ENCODE measurements around the gene DIP2A.
"Not testable (repeated sequence)": the region's sequence is repeated elsewhere in the genome, so short reads cannot be mapped to it uniquely, and the experiment has no call there.

Gene DIP2A

DNA sequence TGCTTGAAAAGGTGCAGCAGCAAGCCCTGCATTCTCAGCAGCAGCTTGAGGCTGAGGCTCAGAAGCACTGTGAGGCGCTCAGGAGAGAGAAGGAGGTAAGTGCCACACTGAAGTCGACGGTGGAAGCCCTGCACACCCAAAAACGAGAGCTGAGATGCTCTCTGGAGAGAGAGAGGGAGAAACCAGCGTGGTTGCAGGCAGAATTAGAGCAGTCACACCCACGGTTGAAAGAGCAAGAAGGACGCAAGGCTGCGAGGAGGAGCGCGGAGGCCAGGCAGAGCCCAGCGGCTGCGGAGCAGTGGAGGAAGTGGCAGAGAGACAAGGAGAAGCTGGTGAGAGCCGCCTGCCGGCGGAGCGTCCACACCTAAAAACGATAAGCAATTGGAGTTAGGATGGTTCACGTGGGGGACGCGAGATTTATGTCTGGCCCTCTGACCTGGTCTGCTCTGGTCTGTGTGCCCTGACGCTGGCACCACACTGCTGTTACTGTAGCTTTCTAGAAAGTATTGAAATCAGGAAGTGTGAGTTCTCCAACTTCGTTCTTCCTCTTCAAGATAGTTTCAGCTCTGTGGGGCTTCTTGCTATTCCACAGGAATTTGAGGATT, 26.7 kb upstream of the DIP2A start:
- H3K4me3 ChIP-seq (ENCODE audit: low read depth, low read length) = no peak overlapping the region
- no peak for DNase-seq (ENCODE audit: low read depth)
- TF ChIP-seq, protein P1, sequence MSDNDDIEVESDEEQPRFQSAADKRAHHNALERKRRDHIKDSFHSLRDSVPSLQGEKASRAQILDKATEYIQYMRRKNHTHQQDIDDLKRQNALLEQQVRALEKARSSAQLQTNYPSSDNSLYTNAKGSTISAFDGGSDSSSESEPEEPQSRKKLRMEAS (IDR thresholded peaks at IDR 0.05; ENCODE audit: low read depth, low read length) = no peak
- TF ChIP-seq, protein P2, sequence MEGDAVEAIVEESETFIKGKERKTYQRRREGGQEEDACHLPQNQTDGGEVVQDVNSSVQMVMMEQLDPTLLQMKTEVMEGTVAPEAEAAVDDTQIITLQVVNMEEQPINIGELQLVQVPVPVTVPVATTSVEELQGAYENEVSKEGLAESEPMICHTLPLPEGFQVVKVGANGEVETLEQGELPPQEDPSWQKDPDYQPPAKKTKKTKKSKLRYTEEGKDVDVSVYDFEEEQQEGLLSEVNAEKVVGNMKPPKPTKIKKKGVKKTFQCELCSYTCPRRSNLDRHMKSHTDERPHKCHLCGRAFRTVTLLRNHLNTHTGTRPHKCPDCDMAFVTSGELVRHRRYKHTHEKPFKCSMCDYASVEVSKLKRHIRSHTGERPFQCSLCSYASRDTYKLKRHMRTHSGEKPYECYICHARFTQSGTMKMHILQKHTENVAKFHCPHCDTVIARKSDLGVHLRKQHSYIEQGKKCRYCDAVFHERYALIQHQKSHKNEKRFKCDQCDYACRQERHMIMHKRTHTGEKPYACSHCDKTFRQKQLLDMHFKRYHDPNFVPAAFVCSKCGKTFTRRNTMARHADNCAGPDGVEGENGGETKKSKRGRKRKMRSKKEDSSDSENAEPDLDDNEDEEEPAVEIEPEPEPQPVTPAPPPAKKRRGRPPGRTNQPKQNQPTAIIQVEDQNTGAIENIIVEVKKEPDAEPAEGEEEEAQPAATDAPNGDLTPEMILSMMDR (IDR thresholded peaks at IDR 0.05; ENCODE audit: low read depth, low read length) = no peak
- no peak for TF ChIP-seq MYC (IDR thresholded peaks at IDR 0.05; ENCODE audit: low read depth, low read length)
- no peak for TF ChIP-seq POLR2A (IDR thresholded peaks at IDR 0.05; ENCODE audit: extremely low read depth, insufficient read length)

DNA sequence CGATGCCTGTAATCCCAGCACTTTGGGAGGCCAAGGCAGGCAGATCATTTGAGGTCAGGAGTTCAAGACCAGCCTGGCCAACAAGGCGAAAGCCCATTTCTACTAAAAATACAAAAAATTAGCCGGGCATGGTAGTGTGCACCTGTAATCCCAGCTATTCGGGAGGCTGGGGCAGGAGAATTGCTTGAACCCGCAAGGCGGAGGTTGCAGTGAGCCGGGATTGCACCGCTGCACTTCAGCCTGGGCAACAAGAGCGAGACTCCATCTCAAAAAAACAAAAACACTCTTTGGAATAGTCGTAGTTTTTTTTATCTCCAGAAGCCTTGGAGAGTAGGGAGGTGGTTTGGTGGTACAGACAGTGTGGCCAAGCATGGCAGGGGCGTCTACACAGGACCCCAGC, 25.6 kb upstream of the DIP2A start:
- not testable (repeated sequence) for H3K4me3 ChIP-seq (ENCODE audit: low read depth, low read length); DNase-seq (ENCODE audit: low read depth)

DNA sequence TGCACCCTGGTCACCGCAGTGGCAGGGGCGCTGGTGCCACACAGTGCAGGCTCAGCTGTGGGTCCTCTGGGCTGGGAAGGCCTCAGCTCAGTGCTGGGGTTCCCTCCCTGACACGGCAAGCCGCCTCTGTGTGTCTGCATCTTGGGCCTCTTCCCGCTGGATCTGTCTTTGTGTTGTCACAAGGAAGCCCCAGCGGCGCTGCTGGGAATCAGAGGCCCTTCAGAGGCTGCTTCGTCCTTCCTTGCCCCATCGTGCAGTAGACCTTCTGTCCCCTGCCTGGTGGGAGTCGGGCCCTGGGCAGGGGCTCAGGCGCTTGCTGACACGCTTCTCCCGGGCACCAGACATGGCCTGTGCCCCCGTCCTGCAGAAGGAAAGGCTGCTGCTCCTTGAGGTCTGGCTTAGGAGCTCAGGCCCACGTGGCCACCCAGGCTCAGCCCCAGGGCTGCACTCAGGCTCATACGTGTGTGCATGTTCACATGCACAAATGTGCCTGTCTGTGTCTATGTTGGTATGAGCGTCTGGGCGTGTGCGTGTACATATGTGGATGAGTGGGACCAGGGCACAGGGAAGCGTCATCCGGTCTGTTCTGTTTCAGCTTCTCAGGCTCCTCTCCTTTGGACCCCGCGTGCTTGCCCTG, 24.3 kb upstream of the DIP2A start:
- no peak for TF ChIP-seq POLR2A (IDR thresholded peaks at IDR 0.05; ENCODE audit: extremely low read depth, insufficient read length)
- TF ChIP-seq, protein P2 (IDR thresholded peaks at IDR 0.05; ENCODE audit: low read depth, low read length) = no peak
- TF ChIP-seq, protein P1 (IDR thresholded peaks at IDR 0.05; ENCODE audit: low read depth, low read length) = no peak
- no peak for TF ChIP-seq MYC (IDR thresholded peaks at IDR 0.05; ENCODE audit: low read depth, low read length)
- H3K4me3 ChIP-seq (ENCODE audit: low read depth, low read length) = no peak overlapping the region
- DNase-seq (ENCODE audit: low read depth) = no peak

DNA sequence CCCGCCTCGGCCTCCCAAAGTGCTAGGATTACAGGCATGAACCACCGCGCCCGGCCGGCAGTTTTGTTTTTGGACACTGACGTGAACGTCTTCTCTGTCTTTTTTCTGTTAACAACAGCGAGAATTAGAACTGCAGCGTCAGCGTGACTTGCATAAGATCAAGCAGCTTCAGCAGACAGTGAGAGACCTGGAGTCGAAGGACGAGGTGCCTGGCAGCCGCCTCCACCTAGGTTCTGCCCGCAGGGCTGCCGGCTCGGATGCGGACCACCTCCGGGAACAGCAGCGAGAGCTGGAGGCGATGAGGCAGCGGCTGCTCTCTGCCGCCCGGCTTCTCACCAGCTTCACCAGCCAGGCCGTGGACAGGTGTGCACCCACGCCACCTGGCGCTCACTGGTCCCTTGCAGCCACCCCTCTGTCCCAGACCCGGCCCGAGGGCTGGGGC, 22.9 kb upstream of the DIP2A start:
- DNase-seq (ENCODE audit: low read depth) = no peak
- TF ChIP-seq, protein P1 (IDR thresholded peaks at IDR 0.05; ENCODE audit: low read depth, low read length) = no peak
- TF ChIP-seq, protein P2 (IDR thresholded peaks at IDR 0.05; ENCODE audit: low read depth, low read length) = no peak
- no peak for TF ChIP-seq POLR2A (IDR thresholded peaks at IDR 0.05; ENCODE audit: extremely low read depth, insufficient read length)
- H3K4me3 ChIP-seq (ENCODE audit: low read depth, low read length) = no peak overlapping the region

DNA sequence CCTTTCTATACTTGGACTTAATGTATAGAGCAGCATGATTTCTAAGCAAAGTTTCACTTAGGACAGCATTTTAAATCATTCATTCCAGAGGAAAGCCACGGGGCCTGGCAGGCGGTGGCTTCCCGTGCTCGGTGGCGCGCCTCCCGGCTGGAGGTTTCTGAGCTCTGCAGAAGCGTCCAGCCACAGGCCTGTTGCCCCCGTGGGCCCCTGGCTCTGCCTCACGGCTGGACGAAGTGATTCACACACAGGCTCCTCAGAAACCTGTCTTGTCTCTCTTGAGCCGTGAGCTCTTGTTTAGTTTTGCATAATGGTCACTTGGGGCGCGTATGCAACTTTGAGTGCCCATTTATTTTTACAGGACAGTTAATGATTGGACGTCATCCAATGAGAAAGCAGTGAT, 22.1 kb upstream of the DIP2A start:
- DNase-seq (ENCODE audit: low read depth) = no peak
- TF ChIP-seq, protein P2 (IDR thresholded peaks at IDR 0.05; ENCODE audit: low read depth, low read length) = no peak
- no peak for TF ChIP-seq POLR2A (IDR thresholded peaks at IDR 0.05; ENCODE audit: extremely low read depth, insufficient read length)
- TF ChIP-seq, protein P1 (IDR thresholded peaks at IDR 0.05; ENCODE audit: low read depth, low read length) = no peak
- TF ChIP-seq MYC (IDR thresholded peaks at IDR 0.05; ENCODE audit: low read depth, low read length) = no peak
- H3K4me3 ChIP-seq (ENCODE audit: low read depth, low read length) = no peak overlapping the region

DNA sequence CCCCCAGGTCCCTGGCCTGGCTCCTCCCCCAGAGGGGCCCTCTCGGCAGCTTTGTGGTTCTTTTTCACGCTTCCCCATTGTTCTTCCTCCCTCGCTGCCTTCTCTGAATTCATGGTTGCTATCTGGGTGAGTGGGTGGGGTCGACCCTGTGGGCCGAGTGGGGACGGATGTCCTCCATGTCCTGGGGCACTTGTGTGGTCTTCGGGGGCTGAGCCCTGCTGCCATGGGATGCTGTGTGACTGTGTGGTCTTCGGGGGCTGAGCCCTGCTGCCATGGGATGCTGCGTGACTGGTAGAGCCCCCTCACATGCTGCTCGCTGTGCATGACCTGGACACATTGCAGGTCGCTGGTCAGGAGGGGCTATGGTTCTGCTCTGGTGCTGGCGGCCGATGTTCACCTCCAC, 21.6 kb upstream of the DIP2A start:
- no peak for TF ChIP-seq POLR2A (IDR thresholded peaks at IDR 0.05; ENCODE audit: extremely low read depth, insufficient read length)
- TF ChIP-seq, protein P1 (IDR thresholded peaks at IDR 0.05; ENCODE audit: low read depth, low read length) = no peak
- TF ChIP-seq, protein P2 (IDR thresholded peaks at IDR 0.05; ENCODE audit: low read depth, low read length) = no peak
- no peak for TF ChIP-seq MYC (IDR thresholded peaks at IDR 0.05; ENCODE audit: low read depth, low read length)
- H3K4me3 ChIP-seq (ENCODE audit: low read depth, low read length) = no peak overlapping the region
- no peak for DNase-seq (ENCODE audit: low read depth)

All from NB4 (cell line).